HG03108 (cell line): ENCODE data around the gene PKIG.

Experiments
- ATAC-seq: cut with Tn5 transposase; IDR thresholded peaks from one replicate; pipeline ENCODE4 v1.9.1; 2021; ENCODE audit warnings: moderate library complexity; ENCODE audit not compliant: unreplicated experiment

Gene PKIG

DNA sequence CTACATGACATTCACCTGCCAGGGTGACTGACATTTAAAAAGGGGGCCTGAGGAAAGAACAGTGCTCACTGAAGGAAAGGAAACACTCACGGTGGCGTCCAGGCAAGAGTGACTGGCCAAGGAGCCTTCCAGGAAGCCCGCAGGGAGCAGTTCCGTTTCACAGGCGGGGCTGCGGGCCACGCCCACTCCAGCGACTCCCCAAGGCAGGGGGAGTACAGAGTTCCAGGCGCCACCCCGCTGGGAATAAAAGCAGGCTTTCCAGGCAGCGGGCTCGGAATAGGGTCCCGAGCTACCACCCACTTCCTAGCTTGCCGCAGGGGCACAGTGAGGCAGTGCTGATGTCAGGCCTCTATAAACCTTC is 34.2 kb downstream of the PKIG start:
- no peak for ATAC-seq

DNA sequence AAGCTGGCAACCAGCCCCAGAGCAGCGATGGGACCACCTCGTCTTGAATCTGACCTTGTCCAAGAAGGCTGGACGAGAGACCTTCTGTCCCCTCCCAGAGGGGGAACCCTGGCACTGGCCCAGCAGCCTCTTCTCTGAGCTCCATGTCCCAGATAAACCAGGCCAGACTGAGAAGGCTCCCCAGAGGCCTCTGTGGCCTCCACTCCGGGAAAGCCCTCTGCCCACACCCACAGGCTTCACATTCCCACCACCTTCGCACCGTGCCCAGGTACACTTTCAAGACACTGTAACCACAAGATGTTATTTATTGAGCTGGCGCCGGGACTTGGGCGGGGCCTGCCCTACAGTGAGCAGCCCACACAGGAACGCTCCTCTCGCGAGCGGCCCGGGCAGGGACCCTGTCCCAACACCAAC is 35.9 kb downstream of the PKIG start:
- ATAC-seq, result no peak

DNA sequence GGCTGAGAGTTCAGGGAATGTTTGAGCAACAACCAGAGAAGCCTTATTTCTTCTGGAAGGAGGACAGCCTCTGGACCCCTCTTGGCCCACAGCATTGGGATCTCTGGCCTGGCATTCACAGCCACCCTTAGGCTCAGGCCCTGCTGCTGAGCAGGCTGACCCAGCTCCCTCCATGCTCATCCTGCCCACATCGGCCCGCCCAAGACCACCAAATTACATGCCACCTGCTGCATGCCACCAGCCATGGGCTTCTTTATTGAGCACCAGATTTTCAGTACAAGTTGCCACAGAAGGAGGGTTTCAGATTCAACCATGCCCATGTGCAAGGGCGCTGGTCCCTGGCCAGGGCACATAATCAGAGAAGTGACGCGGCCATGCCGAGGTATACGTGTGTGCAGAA is 36.9 kb downstream of the PKIG start:
- no peak for ATAC-seq

DNA sequence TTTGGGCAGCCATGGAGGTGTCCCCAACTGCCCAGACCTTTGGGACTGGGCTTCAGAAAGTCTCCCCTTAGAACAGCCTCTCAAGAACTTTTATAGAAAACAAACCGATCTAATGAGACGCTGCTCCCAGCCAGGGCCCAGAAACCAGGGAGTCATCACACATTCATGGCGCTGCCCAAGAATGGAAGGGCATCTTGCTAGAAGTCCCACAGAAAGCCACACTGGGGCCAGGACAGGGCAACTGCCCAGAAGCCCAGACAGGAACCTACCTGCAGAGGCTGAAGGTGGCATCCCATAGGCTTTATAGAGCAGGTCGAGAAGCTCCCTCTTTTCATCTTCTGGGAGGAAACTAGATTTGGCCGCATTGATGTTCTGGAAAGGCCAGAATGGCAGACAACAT is 37.7 kb downstream of the PKIG start:
- no peak for ATAC-seq

DNA sequence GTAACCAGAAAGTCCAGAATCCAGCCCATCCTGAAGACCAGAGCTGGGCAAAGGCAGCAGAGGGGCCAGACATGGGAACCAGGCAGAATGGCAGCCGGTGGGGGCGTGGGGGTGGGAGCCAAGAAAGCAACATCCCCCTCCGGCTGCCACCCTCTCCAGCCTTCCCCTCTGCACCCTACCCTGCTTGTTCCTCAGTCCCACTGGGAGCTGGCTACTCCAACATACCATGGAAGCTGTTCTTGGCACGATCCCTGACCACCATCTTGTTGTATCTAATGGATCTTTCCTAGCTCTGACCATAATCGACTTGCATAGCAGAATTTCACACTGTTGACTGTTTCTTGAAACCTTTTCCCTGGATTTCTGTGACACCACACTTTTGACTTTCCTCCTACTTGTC is 38.9 kb downstream of the PKIG start:
- ATAC-seq, result no peak

DNA sequence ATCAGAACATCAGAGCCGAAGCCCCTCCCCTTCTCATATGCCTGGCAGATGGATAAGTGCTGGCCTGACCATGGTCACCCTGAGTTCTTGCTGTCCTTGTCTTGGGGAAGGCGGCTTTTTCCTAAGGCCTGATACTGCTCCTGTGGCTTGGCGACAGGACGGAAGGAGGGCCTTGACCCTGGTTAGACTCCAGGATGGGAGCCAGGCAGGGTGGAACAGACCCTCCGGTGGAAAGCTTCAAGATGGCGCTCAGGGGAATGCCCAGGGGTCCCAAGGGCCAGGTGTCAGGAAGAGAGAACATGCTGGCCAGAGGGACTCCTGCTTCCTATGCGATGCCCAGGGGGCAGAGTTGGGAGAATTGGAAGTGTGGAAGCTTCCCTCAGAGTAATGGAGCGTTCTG is 39.6 kb downstream of the PKIG start:
- no peak for ATAC-seq

DNA sequence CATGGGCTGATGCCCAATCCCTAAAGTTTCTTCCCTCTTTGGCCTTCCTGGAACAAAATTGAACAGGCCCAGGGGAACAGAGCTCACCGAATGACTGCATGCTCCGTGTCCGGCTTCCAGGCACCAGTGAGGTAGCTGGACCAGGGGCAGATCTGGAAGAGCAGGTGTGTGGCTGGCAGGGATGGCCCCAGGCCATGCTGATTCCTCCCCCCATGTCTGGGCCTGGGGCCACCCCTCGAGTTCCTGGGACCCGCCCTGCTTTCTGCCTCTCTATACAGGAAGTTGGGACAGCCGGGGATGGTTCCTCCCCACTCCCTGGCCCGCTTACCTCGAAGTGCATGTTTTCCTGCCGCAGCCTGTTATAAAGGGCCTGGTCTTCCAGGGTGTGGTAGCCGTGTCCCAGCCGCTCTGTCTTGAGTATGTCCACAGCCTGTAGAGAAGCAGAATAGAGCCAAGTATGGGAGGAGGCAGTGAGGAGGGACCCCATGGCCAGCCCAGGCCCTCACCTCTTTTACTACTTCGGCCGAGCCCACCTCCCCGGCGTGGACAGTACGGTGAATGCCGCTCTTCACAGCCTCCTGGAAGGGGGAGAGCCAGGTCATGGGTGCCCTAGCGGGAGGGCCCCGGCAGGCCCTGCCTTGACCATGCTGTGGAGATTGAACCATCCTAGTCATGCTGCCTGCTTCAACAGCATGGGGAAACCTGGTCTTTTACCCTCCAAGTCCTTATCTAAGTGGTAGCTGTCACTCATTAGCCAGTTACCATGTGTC is 40.3 kb downstream of the PKIG start:
- no peak for ATAC-seq

DNA sequence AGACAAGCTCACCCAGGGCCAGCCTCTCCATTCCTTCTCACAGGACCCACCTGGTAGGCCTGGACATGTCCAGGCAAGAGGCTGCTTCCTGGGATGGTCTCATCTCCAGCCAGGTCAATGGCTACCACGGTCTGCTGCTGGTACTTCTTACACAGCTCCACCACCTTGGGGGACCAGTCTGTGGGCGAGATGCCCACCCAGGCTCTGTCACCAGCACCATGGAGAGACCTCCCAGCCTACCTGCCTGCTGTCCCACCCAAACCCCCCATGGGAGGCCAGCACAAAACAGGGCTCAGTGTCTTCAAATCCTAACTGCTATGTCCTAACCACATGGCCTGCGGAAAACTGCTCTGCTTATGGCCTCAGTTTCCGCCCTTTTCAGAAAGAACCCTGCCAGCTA is 41.8 kb downstream of the PKIG start:
- ATAC-seq, result no peak

DNA sequence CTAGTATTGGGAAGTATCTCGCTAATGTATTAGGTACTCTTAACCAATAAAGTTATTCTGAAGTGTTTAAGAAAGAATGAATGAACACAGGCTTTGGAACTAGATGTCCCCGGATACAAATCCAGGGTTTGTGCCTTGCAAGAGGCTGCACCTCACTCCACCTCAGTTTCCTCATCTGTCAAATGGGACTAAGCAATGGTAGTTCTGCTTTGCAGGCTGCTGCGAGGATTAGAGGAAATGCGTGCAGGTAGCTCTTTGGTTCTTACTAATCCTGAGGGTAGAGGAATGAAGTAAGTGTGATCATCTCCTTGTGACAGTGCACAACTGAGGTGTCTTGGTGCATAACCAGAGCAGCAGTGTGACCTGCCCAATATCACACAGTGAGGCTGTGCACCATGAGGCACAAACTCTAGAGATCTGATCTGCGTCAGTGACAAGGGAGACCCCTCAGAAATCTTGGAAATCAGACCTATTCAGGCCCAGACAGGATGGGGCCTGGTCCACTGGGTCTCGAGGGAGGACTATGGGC is 42.4 kb downstream of the PKIG start:
- no peak for ATAC-seq

DNA sequence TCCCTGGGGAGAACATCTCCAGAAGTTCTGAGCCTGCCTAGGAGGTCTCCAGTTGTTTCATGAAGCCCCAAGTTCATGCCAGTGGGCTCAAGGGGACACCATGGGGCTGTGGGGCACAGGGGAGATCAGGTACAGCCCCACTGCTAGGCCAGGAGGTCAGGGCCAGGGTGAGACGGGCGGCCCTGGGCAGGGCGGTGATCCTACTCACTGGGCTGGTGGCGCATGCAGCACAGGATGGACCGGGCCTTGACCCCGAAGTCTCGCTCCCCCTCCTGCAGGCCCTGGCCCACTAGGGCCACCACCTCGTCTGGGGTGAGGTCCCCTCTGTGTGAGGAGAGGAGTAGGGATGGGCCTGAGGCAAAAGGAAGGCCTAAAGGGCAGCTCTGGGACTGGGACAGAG is 43.0 kb downstream of the PKIG start:
- ATAC-seq, result no peak

DNA sequence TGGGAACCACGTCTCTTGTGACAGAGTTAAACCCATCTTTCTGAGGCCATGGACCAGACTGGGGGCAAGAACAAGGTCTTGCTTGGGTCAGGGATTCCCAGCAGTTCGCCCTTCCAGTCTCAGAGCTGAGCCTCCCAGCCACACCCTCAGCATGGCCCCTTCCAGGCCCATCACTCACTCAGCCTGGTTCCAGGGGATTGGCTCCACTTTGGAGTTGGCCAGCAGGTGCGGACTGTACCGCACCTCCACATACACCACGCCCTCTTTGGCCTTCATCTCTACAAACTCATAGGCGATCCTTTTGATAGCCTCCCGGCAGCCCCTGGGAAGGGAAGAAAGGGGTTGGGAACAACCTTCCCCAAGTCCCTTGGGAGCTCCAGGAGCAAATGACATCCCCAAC is 43.9 kb downstream of the PKIG start:
- ATAC-seq, result no peak

DNA sequence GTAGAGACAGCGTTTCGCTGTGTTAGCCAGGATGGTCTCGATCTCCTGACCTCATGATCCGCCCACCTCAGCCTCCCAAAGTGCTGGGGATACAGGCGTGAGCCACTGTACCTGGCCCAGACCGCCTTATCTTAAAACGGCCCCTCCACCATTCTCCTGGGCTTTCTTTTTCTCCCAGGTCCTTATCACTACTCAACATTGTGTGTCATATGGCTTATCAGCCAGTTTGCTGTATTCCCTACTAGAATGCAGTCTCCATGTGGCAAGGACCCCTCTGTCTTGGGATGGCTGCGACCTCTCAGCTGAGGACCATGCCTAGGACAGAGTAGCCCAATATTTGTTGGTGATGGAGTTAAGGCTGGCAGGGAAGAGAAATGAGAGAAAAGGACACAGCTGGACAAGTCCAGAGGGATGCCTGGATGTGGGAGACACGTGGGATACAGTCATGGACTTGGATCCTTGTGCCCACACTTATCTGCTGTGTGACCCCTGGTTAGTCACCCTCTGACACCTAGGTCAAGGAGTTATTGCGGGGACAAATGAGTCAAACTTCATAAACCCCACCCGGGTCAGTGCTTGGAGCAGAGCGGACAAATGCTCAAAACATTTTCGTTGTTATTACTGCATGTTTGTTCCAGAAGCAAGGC is 45.1 kb downstream of the PKIG start:
- ATAC-seq, result no peak

DNA sequence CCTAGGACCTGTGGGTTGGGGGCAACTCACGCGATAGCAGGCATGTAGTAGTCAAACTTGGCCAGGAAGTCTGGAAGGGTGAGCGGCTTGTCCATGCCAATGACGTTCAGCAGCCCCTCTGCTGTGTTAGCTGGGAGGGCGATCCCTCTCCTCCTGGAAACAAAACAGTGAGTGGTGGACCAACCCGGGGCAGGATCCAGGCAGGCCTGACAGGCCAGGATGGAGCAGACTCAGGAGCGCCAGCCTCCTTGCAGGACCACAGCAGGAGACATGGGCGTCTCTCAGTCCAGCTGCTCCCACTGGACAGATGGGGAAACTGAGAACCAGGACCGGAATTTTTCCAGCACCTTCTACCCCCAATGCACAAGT is 46.6 kb downstream of the PKIG start:
- no peak for ATAC-seq

DNA sequence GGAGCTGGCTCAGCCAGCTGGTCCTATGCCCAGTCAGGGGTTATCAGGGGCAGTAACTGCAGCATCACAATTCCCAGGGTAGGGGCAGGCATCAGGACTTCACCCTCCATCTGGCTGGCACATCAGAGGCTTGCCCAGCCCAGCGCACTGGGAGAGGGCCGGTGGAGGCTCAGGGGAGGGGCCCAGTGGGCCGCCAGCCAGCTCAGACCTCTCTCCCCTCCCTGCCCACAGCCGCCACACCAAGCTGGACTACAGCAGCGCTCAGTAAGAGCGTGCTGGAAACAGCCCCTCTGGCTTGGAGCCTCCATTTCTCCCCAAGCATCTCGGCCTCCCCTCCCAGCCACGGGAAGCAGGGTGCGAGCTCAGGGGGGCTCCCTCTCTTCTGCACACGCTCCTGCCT is 47.2 kb downstream of the PKIG start:
- ATAC-seq, result no peak

DNA sequence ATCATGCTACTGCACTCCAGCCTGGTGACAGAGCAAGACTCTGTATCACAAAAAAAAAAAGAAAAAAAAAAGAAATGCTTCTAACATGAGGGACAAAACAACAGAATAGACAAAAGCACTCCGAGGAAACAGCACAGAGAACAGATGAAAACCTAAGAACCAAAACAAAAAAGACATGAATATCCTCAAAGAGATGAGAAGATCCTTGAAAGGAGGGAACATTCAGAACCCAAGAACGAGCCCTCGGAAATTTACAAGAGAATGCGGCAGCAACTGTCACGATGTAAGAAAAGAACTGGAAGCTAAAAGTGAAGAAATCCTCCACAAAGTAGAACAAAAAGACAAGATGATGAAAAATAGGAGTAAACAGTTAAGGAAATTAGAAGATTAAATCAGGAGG is 47.9 kb downstream of the PKIG start:
- ATAC-seq, result no peak

DNA sequence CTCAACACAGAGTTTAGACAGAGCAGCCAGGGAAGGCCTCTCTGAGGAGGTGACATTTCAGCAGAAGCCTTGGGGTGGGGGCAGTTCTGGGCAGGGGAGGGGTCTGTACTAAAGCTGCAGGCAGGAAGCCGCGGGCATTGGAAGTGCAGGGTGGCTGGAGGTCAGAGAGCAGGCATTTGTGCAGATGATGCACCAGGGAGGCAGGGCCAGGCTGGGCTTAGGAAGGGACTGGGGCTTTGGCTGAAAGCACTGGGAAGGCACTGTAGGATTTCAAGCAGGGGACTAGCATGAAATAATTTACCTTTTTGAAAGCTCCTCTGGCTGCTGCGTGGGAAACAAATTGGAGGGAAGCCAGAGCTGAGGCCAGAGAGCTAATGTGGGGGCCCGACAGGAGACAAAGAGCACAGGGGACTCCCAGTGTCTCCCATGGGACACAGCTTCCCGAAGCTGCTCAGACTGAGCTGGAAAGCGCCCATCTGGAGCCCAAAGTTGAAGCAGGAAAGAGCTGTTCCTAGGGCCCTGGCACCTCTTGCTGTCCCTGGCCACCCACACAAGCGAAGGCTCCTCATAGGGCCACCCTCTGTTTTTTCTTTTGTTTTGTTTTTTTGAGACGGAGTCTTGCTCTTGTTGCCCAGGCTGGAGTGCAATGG is 49.8 kb downstream of the PKIG start:
- ATAC-seq, result no peak

DNA sequence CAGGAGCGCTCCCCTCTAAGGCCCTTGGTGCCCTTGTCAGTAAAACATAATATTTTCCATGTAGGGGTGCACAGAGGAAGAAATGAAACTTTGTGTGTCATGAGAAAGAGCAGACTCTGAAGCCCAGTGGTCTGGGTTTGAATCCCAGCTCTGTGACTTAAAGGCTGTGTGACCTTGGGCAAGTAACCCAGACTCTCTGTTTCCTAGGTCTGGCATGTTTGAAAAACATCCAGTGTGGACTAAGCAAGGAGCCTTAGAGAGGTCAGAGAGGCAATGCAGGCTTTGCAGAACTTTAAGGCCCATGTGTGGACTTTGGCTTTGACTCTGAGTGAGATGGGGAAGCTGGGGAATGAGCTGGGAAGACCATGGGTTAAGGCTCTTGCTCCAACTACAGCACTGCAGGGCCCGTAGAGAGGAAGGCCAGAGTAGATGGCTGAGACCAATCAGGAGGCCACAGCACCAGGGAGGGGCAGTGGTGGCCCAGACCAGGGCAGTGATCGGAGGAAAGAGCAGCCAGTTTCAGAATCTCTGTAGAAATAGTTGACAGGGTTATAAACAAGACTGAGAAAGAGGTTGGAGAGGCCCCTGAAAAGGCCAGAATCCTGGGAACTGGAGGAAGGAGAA is 50.9 kb downstream of the PKIG start:
- no peak for ATAC-seq

DNA sequence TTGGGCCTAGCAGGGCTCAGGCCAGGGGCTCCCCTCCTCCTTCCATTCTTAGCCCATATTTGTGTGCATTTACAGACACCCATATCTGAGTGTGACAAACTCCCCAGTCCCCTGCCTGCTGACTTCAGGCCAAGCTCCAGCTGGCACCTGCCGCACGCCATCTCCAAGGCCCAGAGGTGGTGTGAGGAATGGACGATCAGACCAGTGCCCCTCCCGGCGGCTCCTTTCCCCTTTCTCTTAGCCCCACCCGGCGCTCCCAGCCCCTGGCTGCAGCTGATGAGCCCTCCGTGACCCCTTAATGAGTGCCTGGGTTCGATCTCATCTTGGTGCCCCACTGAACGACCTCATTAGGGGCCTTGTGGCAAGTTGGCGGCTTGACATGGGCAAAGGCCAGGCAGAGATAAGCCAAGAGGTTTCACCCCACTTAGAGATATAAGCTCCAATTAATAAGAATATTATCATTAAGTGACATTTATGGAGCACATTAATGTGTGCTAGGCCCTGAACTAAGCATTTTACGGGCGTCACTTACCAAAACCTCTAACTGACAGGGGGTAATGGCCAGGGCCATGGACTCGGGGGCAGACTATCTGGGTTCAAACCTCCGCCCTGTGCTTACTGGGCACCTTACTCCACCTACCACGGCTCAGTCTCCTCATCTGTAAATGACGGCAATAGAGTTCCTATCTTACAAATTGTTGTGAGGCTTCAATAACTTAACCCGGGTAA is 51.7 kb downstream of the PKIG start:
- ATAC-seq, result no peak

DNA sequence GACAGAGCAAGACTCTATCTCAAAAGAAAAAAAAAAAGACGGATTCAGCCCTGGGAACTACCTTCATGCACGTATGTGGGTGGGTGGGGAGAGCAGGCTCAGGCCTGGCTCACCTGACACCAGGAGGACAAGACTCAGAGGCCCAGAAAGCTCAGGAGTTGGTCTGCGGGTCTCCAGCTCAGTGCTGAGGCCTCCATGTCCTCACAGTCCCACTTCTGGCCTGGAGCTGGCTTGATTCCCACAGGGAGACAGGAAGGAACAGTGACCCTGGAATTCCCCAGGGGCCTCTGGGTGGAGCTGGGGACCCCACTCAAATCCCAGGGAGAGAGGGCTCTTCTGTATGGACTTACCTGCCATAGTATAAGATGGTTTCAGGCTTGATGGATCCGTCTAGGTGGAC is 53.5 kb downstream of the PKIG start:
- ATAC-seq, result no peak

DNA sequence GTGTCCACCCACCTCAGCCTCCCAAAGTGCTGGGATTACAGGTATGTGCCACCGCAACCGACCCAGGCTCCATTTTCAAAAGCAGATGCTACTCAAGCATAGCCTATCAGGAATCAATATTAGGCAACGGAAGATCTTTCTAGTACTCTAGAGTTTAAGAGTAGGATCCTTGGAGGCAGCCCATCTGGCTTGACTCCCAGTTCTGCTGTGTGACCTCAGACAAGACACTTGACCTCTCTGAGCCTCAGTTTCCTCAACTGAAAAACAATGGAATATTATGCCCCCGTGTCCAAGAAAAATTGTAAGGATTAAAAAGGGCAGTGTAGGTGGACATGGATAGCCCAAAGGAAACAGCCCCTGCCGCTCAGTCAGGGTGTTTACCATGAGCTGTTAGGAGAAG is 54.7 kb downstream of the PKIG start:
- ATAC-seq, result no peak
